NCI-H146 (cell line): ENCODE measurements around the gene ZNF430.
A peak's percentile ranks its signal among the peaks of the same experiment; 100 is the strongest.
"Not testable (repeated sequence)": the region's sequence is repeated elsewhere in the genome, so short reads cannot be mapped to it uniquely, and the experiment has no call there.

Experiments used
- DNase-seq: peaks from one replicate; lab custom pipeline; 2025; lab: John Stamatoyannopoulos, UW

Gene ZNF430

GRCh38 chr19:21020298-21021227 lies at the start of gene ZNF430:
Gene ZNF430 (plus strand): TSS chr19:21020657. CDS start chr19:21020801, 144 bp downstream.
- DNase-seq: peak; percentile 99

GRCh38 chr19:20992788-20993187 lies 27.7 kb upstream of the ZNF430 start:
- not testable (repeated sequence) for DNase-seq

GRCh38 chr19:20999731-21000352 lies 20.6 kb upstream of the ZNF430 start:
- peak; percentile 92 for DNase-seq

- not testable (repeated sequence) for DNase-seq
Observed at GRCh38 chr19:21021238-21021637, 781 bp downstream of the ZNF430 start.

DNA sequence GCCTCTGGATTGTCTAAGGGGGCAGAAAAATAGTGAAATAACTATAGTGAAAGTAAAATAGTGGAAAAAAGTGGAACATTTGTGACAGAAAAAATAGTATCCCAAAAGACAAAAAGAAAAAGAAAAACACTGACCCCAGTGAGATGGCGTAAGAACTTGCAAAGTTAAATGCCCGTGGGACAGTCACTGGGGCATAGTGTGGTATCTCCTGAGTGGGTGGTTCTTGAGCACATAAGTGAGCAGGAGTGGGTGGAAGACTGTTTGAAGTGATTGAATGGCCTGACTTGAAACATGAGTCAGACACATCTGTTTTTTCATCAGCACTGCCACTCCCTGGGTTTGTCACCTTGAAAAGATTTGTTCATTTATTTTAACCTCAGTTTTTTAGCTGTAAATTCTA lies 2.5 kb downstream of the ZNF430 start:
- DNase-seq: no peak

DNA sequence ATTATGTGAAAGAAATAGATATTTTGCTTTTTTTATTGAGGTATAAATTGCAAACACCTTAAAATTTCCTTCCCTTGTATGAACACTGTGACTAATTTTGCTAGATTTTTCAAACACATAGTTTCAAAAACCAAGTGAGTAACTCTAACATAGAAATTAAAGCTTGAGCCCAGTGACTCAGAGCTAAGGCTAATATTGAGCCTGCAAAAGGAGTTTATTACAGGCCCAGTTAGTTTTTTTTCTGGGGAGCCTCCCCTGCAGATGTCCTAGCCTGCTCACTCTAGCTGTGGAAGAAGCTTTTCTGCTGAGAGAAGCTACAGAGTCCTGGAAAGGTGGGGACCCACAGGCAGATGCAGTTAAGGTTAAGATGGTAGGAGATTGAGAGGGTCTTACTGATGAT lies 3.4 kb downstream of the ZNF430 start:
- no peak for DNase-seq

GRCh38 chr19:21028969-21029268 lies 8.5 kb downstream of the ZNF430 start:
- DNase-seq: no peak

DNA sequence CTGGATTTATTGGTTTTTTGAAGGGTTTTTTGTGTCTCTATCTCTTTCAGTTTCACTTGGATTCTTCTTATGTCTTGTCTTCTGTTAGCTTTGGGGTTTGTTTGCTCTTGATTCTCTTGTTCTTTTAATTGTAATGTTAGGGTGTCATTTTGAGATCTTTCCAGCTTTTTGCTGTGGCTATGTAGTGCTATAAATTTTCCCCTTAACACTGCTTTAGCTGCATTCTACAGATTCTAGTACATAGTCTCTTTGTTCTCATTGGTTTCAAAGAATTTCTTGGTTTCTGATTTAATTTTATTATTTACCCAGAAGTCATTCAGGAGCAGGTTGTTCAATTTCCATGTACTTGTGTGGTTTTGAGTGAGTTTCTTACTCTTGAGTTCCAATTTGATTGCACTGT lies 24.6 kb downstream of the ZNF430 start:
- no peak for DNase-seq

DNA sequence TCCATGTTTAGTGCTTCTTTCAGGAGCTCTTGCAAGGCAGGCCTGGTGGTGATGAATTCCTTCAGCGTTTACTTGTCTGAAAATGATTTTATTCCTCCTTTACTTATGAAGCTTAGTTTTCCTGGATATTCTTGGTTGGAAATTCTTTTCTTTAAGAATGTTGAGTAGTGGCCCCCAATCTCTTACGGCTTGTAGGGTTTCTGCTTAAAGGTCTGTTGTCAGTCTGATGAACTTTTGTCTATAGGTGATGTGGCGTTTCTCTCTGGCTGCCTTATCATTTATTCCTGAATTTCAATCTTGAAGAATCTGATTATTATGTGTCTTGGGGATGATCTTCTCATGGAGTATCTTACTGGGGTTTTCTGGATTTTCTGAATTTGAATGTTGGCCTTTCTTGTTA lies 26.0 kb downstream of the ZNF430 start:
- DNase-seq: no peak

GRCh38 chr19:21047716-21048115 lies 27.3 kb downstream of the ZNF430 start:
- DNase-seq: no peak

DNA sequence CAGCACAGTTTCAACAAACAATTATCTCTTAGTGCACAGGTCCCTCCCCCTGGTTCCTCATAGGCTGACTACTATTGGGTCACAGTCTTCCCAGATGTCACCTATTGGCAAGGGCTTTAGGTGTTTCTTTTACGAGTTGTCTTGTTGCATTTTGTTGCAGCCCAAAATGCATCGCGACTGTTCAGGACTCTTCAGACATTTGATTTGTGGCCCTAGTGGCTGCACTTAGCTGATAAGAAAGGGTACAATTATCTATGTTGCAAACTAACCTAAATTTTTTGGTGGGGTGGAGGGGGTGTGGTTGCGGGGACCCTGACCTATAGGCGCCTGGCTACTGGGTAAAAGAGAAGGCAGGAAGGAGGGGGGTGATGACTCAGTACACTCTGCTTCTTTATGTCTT lies 32.4 kb downstream of the ZNF430 start:
- DNase-seq: no peak

DNA sequence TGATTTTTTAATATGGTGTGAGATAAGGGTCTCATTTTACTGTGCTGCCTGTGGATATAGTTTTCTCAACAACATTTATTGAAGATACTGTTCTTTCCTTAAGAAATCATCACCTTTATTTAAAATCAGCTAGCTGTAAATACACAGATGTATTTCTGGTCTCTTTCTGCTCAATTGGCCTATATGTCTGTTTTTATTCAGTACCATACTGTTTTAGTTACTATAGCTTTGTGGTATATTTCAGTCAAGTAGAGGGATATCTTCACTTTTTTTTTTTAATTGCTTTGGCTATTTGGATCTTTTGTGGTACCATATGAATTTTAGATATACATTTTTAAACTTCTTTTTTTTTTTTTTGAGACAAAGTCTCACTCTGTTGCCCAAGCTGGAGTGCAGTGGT lies 44.9 kb downstream of the ZNF430 start:
- DNase-seq: no peak

GRCh38 chr19:21082011-21082975 lies 61.8 kb downstream of the ZNF430 start, which contains the start of gene ZNF714:
Gene ZNF714 (plus strand): TSS chr19:21082203. CDS start chr19:21098269, 16,066 bp downstream.
- DNase-seq: peak; percentile 99

DNA sequence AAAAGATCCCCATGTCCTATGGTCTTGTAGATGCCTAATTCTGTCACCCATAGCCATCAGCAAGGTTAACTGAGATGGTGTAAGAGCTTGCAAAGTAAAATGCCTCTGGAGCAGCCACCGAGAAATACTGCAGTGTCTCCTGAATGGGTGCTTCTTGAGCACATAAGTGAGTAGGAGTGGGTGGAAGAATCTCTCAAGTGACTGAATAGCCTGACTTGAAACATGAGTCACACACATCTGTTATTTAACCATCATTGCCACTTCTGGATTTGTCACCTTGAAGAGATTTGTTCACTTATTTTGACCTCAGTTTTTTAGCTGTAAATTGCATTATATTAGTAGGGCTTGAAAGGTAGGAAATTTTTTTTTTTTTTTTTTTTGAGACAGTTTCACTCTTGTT lies 63.9 kb downstream of the ZNF430 start:
- no peak for DNase-seq

GRCh38 chr19:21087871-21088270 lies 67.4 kb downstream of the ZNF430 start:
- no peak for DNase-seq

GRCh38 chr19:21092109-21092508 lies 71.7 kb downstream of the ZNF430 start:
- no peak for DNase-seq

GRCh38 chr19:21094347-21095025 lies 74.0 kb downstream of the ZNF430 start:
- no peak for DNase-seq

DNA sequence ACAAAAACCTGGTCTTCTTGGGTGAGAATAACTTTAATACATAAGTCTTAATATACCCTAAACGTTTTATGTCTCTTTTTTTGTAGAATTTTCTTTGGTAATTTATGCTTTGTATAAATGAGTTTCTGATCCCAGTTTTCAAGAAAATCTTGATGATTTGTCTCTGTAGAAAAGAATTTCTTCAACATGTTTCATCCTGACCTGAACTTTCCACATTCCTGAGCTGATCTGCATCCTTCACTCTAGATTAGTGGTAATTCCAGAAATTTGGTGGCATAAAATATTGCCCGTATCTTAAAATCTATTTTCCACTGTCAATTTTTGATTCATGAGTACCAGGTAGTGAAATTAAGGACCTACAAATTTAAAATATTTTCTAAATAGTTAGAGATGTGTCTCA lies 77.8 kb downstream of the ZNF430 start:
- no peak for DNase-seq

DNA sequence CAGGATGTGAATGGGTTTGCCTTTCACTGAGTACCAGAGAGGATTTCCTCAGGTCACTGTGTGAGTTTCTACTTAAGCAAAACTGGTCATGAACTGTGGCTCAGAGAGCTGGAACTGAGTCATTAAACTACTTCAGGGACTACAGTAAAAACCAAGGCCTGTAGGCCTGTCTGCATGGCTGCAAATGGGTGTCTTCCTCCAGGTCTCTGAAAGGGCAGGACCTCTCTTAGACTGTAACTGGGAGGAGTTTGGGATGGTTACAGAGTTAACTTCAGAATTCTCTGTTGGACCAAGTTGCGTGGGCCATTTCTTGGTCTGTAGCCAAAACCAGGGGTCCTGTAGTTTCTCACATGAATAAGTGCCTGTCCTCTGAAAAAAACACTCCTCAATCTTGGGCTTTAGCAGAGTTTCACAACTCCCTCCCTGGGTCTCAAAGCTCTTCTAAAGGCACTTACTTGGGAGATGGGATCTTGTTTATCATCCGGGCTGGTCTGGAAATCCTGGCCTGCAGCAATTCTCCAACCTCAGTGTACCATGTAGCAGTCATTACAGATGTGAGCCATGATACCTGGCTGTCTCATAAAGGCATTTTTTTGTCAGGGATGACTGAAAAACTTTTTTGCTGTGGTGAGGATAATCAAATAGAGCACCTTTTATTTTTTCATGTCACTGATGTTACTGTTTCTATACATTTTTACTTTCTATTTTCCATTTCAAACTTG lies 81.2 kb downstream of the ZNF430 start:
- DNase-seq: no peak

- no peak for DNase-seq
Observed at GRCh38 chr19:21109116-21109515, 88.7 kb downstream of the ZNF430 start.
